ENCODE results near the gene COQ7. TPM values are rescaled to one million over a fixed set of nuclear protein-coding genes. Genes with fewer than 3 reads are reported as not detected.

Gene COQ7
- total and polyA plus RNA-seq, 2 experiments from 2014 or later = 17.9 to 21.7 TPM

DNA sequence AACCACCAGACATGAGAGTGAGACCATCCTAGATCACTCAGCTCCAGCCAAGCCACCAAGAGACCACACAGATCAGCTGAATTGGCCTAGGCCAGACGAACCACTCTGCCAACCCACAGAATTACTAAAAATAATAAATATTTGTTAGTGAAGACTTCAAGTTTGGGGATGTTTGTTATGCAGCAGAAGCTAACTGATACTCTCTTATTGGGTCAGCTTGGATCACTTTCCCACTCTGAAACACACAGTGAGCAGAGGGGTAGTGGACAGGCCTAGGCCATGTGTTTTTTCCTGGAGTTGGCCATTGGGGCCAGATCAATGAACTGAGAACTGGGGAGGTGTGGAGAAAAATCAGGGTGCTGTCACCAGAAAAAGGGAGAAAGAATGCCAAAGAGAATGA, 30.8 kb downstream of the COQ7 start:
- no peaks in the 10 kb centered on the region for H3K27me3 ChIP-seq (ENCODE audit: insufficient read depth)
- no peak for ATAC-seq

More for the DNA sequence above, 30.8 kb downstream of the COQ7 start:
- Histone ChIP-seq H3K27ac (ENCODE audit: low read depth) (no peak overlapping the region), H3K79me2 (replicated peaks; ENCODE audit: insufficient read depth) (no peaks in the 10 kb centered on the region), H3K9me2 (ENCODE audit: insufficient read depth) (no peaks in the 10 kb centered on the region), H3K4me3 (no peak overlapping the region), H3K4me1 (ENCODE audit: insufficient read depth) (no peaks in the 10 kb centered on the region), H3K36me3 (ENCODE audit: insufficient read depth) (no peaks in the 10 kb centered on the region), H3K4me2 (no peak overlapping the region), H2AFZ (no peak overlapping the region), H4K20me1 (replicated peaks; ENCODE audit: insufficient read depth) (no peaks in the 10 kb centered on the region), H3F3A (replicated peaks; ENCODE audit: low read depth) (no peaks in the 10 kb centered on the region)
- Mint-ChIP-seq H3K36me3 (ENCODE audit: low read depth) (peaks cover 2% of the 10 kb centered on the region; the same call in 1 of the 3 replicates), H3K4me3 (no peak overlapping the region), H3K27ac (no peak overlapping the region), H3K9me3 (peaks cover 6% of the 10 kb centered on the region; the same call in 2 of the 3 replicates), H3K27me3 (ENCODE audit: insufficient read depth, low read depth, poor library complexity) (no peaks in the 10 kb centered on the region), H3K4me1 (no peaks in the 10 kb centered on the region; the same call in 2 of the 3 replicates)
- no peak for DNase-seq (ENCODE audit: low spot score)
- TF ChIP-seq, protein P1, sequence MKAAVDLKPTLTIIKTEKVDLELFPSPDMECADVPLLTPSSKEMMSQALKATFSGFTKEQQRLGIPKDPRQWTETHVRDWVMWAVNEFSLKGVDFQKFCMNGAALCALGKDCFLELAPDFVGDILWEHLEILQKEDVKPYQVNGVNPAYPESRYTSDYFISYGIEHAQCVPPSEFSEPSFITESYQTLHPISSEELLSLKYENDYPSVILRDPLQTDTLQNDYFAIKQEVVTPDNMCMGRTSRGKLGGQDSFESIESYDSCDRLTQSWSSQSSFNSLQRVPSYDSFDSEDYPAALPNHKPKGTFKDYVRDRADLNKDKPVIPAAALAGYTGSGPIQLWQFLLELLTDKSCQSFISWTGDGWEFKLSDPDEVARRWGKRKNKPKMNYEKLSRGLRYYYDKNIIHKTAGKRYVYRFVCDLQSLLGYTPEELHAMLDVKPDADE (IDR thresholded peaks at IDR 0.05) = no peak
- no peak for TF ChIP-seq CREB1 (CRISPR knock-in tag; IDR thresholded peaks at IDR 0.05; ENCODE audit: low read depth)
- TF ChIP-seq JUNB (IDR thresholded peaks at IDR 0.05; ENCODE audit: unreplicated experiment) = no peak
- TF ChIP-seq, protein P2, sequence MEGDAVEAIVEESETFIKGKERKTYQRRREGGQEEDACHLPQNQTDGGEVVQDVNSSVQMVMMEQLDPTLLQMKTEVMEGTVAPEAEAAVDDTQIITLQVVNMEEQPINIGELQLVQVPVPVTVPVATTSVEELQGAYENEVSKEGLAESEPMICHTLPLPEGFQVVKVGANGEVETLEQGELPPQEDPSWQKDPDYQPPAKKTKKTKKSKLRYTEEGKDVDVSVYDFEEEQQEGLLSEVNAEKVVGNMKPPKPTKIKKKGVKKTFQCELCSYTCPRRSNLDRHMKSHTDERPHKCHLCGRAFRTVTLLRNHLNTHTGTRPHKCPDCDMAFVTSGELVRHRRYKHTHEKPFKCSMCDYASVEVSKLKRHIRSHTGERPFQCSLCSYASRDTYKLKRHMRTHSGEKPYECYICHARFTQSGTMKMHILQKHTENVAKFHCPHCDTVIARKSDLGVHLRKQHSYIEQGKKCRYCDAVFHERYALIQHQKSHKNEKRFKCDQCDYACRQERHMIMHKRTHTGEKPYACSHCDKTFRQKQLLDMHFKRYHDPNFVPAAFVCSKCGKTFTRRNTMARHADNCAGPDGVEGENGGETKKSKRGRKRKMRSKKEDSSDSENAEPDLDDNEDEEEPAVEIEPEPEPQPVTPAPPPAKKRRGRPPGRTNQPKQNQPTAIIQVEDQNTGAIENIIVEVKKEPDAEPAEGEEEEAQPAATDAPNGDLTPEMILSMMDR (conservative IDR thresholded peaks at IDR 0.05; ENCODE audit: low read depth in 2 of 2) = no peak
- no peak for TF ChIP-seq EZH2phosphoT487 (IDR thresholded peaks at IDR 0.05; ENCODE audit: unreplicated experiment)
- TF ChIP-seq ZNF114 (CRISPR knock-in tag; IDR thresholded peaks at IDR 0.05) = no peak
- no peak for TF ChIP-seq EZH2 (IDR thresholded peaks at IDR 0.05; ENCODE audit: low read depth, unreplicated experiment)
- TF ChIP-seq, protein P3, sequence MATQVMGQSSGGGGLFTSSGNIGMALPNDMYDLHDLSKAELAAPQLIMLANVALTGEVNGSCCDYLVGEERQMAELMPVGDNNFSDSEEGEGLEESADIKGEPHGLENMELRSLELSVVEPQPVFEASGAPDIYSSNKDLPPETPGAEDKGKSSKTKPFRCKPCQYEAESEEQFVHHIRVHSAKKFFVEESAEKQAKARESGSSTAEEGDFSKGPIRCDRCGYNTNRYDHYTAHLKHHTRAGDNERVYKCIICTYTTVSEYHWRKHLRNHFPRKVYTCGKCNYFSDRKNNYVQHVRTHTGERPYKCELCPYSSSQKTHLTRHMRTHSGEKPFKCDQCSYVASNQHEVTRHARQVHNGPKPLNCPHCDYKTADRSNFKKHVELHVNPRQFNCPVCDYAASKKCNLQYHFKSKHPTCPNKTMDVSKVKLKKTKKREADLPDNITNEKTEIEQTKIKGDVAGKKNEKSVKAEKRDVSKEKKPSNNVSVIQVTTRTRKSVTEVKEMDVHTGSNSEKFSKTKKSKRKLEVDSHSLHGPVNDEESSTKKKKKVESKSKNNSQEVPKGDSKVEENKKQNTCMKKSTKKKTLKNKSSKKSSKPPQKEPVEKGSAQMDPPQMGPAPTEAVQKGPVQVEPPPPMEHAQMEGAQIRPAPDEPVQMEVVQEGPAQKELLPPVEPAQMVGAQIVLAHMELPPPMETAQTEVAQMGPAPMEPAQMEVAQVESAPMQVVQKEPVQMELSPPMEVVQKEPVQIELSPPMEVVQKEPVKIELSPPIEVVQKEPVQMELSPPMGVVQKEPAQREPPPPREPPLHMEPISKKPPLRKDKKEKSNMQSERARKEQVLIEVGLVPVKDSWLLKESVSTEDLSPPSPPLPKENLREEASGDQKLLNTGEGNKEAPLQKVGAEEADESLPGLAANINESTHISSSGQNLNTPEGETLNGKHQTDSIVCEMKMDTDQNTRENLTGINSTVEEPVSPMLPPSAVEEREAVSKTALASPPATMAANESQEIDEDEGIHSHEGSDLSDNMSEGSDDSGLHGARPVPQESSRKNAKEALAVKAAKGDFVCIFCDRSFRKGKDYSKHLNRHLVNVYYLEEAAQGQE (IDR thresholded peaks at IDR 0.05; ENCODE audit: unreplicated experiment) = no peak
- TF ChIP-seq STAT1 (IDR thresholded peaks at IDR 0.05; ENCODE audit: unreplicated experiment) = no peak
- TF ChIP-seq NANOG (IDR thresholded peaks at IDR 0.05; ENCODE audit: borderline replicate concordance) = no peak
- no peak for TF ChIP-seq ZNF331 (CRISPR knock-in tag; IDR thresholded peaks at IDR 0.05; ENCODE audit: low read depth)
- TF ChIP-seq, protein P4, sequence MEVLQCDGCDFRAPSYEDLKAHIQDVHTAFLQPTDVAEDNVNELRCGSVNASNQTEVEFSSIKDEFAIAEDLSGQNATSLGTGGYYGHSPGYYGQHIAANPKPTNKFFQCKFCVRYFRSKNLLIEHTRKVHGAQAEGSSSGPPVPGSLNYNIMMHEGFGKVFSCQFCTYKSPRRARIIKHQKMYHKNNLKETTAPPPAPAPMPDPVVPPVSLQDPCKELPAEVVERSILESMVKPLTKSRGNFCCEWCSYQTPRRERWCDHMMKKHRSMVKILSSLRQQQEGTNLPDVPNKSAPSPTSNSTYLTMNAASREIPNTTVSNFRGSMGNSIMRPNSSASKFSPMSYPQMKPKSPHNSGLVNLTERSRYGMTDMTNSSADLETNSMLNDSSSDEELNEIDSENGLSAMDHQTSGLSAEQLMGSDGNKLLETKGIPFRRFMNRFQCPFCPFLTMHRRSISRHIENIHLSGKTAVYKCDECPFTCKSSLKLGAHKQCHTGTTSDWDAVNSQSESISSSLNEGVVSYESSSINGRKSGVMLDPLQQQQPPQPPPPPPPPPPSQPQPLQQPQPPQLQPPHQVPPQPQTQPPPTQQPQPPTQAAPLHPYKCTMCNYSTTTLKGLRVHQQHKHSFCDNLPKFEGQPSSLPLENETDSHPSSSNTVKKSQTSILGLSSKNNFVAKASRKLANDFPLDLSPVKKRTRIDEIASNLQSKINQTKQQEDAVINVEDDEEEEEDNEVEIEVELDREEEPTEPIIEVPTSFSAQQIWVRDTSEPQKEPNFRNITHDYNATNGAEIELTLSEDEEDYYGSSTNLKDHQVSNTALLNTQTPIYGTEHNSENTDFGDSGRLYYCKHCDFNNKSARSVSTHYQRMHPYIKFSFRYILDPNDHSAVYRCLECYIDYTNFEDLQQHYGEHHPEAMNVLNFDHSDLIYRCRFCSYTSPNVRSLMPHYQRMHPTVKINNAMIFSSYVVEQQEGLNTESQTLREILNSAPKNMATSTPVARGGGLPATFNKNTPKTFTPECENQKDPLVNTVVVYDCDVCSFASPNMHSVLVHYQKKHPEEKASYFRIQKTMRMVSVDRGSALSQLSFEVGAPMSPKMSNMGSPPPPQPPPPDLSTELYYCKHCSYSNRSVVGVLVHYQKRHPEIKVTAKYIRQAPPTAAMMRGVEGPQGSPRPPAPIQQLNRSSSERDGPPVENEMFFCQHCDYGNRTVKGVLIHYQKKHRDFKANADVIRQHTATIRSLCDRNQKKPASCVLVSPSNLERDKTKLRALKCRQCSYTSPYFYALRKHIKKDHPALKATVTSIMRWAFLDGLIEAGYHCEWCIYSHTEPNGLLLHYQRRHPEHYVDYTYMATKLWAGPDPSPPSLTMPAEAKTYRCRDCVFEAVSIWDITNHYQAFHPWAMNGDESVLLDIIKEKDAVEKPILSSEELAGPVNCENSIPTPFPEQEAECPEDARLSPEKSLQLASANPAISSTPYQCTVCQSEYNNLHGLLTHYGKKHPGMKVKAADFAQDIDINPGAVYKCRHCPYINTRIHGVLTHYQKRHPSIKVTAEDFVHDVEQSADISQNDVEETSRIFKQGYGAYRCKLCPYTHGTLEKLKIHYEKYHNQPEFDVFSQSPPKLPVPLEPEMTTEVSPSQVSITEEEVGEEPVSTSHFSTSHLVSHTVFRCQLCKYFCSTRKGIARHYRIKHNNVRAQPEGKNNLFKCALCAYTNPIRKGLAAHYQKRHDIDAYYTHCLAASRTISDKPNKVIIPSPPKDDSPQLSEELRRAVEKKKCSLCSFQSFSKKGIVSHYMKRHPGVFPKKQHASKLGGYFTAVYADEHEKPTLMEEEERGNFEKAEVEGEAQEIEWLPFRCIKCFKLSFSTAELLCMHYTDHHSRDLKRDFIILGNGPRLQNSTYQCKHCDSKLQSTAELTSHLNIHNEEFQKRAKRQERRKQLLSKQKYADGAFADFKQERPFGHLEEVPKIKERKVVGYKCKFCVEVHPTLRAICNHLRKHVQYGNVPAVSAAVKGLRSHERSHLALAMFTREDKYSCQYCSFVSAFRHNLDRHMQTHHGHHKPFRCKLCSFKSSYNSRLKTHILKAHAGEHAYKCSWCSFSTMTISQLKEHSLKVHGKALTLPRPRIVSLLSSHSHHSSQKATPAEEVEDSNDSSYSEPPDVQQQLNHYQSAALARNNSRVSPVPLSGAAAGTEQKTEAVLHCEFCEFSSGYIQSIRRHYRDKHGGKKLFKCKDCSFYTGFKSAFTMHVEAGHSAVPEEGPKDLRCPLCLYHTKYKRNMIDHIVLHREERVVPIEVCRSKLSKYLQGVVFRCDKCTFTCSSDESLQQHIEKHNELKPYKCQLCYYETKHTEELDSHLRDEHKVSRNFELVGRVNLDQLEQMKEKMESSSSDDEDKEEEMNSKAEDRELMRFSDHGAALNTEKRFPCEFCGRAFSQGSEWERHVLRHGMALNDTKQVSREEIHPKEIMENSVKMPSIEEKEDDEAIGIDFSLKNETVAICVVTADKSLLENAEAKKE (CRISPR knock-in tag; IDR thresholded peaks at IDR 0.05) = no peak
- no peak for TF ChIP-seq POLR2AphosphoS5 (IDR thresholded peaks at IDR 0.05; ENCODE audit: low read depth)

Measured in GM23338 (cell line).